ENCODE data around the gene LCE7A. TPM values are rescaled to one million over a fixed set of nuclear protein-coding genes. Genes with fewer than 3 reads are reported as not detected.

Gene LCE7A, protein sequence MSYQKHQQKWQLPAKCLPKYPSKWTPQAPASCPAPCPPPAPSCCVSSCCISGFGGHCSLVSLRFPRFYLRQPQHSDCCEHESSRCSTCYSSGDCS
- not detected in 2 replicates for total RNA-seq (ENCODE audit: low replicate concordance)

DNA sequence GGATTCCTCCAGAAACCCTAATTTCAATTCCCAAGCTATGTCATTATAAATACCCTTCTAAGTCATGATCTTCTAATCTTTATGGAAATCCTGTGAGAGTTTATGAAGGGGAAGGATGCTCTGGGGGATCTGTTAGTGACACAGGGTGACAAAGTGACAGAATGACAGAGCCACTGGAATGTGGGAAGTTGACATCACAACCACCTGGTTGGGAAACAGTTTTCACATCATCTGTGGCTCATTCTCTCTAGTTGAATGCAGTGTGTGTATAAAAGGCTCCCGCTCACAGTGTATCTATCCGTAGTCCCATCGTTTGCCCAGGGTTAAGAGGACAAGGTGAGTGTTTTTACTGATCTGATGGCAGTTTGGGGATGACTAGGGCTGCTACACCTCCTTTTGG is at the start of gene LCE7A:
TSS of gene LCE7A (plus strand) at position 301 of the 400 bp plus-strand sequence. CDS start 702 bp downstream, outside the sequence.

DNA sequence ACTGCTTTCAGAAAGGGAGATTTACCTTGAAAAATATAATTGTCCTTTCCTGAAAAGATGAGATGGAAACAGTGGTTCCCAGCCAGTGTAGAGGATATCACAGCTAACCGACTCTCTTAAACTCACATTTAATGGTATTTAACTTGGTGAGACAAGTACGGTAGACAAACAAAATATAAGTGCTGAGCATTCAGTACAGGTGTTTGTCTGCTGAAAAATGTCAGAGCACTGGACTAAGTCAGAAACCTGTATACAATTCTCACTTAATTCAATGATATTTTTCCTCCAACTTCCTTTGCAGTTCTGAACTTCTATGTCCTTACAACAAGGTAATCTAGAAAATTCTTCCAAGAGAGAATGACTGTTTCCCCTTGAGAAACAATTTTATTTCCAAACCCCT is 48.1 kb upstream of the LCE7A start, which contains the start of gene LCE1B:
TSS of gene LCE1B (plus strand) at position 301 of the 400 bp plus-strand sequence. CDS start 476 bp downstream, outside the sequence.

DNA sequence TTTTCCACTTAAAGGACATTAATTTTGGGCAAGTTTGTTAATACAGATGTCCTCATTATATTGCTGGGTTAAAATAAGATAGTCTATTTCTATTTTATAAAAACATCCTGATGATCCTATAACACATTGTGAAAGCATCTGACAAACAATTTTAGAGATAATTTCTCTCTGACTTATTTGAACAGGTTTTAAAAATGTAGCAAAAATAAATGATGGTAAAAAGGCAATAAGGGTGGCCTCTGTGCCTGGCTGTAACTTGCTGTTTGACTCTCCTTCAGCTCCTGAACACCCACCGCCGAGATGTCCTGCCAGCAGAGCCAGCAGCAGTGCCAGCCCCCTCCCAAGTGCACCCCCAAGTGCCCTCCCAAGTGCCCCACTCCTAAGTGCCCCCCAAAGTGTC is 32.6 kb upstream of the LCE7A start, which contains the start of gene LCE1A:
TSS of gene LCE1A (plus strand) at position 301 of the 400 bp plus-strand sequence. CDS start at position 301, 0 bp downstream.

DNA sequence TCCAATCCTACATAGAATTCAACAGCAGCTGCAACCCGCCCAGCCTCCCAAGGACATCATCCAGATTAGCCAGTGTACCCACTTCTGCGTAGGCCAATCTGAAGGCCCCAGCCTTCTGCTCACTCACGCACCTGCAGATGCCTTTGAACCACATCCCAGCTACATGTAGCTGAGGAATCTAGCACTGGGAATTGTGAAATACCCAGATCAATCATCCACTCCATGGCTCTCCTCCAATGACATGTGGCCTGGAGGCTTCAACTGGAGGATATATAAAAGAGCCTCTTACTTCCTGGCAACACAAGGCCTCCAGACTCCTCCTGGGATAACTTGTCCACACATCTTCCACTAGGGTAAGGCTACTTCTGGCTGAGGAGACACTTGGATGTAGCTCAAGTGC is 17.2 kb upstream of the LCE7A start, which contains the start of gene LCE6A:
TSS of gene LCE6A (plus strand) at position 301 of the 400 bp plus-strand sequence. CDS start 665 bp downstream, outside the sequence.

DNA sequence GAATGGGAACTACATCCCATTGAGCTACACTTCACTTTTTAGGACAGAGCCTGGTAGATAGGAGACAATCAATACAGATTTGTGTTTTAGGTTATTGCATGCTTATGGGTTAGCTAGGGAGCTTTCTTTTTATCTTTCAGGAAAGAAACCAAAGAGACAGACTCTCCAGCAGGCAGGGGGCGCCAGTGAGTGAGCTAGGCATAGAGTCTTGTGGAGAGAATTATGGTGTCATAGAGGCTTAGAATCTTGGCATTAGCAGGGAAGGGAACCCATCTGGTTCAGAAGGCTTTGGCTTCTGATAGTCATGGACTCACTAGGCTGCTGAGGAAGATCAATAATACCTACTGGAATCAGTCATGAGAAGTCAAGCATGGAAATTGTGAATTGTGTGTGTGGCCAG is 18.2 kb downstream of the LCE7A start, which contains the start of gene SMCP:
TSS of gene SMCP (plus strand) at position 281 of the 400 bp plus-strand sequence. CDS start 6,101 bp downstream, outside the sequence.

DNA sequence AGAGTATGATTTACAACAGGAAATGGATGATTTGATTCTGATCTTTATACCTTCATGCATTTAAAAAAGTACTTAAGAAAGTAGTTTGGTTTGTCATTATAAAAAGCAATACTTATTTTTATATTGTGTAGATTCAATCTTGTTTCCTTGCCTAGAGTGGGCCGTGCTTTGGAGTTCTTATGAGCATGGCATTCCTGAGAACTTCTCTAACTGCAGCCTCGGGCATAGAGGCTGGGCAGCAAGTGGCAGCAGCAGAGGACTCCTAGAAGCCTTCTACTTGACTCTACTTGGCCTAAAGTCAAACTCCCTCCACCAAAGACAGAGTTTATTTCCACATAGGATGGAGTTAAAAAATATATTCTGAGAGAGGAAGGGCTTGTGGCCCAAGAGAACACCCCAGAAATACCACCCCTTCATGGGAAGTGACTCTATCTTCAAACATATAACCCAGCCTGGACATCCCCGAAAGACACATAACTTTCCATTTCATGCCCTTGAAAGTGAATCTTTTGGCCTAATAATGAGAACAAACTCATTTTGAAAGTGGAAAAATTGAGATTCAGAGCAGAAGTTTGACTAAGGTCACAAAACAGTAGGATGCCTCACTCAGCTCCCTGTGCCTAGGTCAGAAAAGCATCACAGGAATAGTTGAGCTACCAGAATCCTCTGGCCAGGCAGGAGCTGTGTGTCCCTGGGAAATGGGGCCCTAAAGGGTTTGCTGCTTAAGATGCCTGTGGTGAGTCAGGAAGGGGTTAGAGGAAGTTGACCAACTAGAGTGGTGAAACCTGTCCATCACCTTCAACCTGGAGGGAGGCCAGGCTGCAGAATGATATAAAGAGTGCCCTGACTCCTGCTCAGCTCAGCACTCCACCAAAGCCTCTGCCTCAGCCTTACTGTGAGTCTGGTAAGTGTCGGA is 48.1 kb downstream of the LCE7A start, which contains the start of gene IVL:
TSS of gene IVL (plus strand) at position 861 of the 916 bp plus-strand sequence. CDS start 1,252 bp downstream, outside the sequence.

Other genes with a start within 250 kb of the LCE7A start
- not detected in 2 replicates for gene LCE3B, start 246.2 kb upstream of the LCE7A start, total RNA-seq (ENCODE audit: low replicate concordance)
- gene LCE3A, start 236.9 kb upstream of the LCE7A start, total RNA-seq (ENCODE audit: low replicate concordance): not detected in 2 replicates
- gene LCE2D, start 196.6 kb upstream of the LCE7A start, total RNA-seq (ENCODE audit: low replicate concordance): not detected in 2 replicates
- not detected in 2 replicates for gene LCE2C, start 184.7 kb upstream of the LCE7A start, total RNA-seq (ENCODE audit: low replicate concordance)
- not detected in 2 replicates for gene LCE2B, start 173.9 kb upstream of the LCE7A start, total RNA-seq (ENCODE audit: low replicate concordance)
- not detected in 2 replicates for gene LCE2A, start 161.7 kb upstream of the LCE7A start, total RNA-seq (ENCODE audit: low replicate concordance)
- not detected in 2 replicates for gene LCE4A, start 151.8 kb upstream of the LCE7A start, total RNA-seq (ENCODE audit: low replicate concordance)
- not detected in 2 replicates for gene KPRP, start 102.0 kb upstream of the LCE7A start, total RNA-seq (ENCODE audit: low replicate concordance)
- gene LCE1F, start 84.9 kb upstream of the LCE7A start, total RNA-seq (ENCODE audit: low replicate concordance): not detected in 2 replicates
- gene LCE1E, start 73.7 kb upstream of the LCE7A start, total RNA-seq (ENCODE audit: low replicate concordance): not detected in 2 replicates
- gene LCE1D, start 63.3 kb upstream of the LCE7A start, total RNA-seq (ENCODE audit: low replicate concordance): not detected in 2 replicates
- gene LCE1C, start 53.3 kb upstream of the LCE7A start, total RNA-seq (ENCODE audit: low replicate concordance): not detected in 2 replicates
- not detected in 2 replicates for gene LCE1B, start 48.0 kb upstream of the LCE7A start, total RNA-seq (ENCODE audit: low replicate concordance)
- not detected in 2 replicates for gene LCE1A, start 32.5 kb upstream of the LCE7A start, total RNA-seq (ENCODE audit: low replicate concordance)
- not detected in 2 replicates for gene LCE6A, start 17.1 kb upstream of the LCE7A start, total RNA-seq (ENCODE audit: low replicate concordance)
- 0.35 TPM in 1 of 2 replicates, not detected in the other for gene SMCP, start 18.3 kb downstream of the LCE7A start, total RNA-seq (ENCODE audit: low replicate concordance)
- gene IVL, start 48.5 kb downstream of the LCE7A start, total RNA-seq (ENCODE audit: low replicate concordance): not detected in 2 replicates
- not detected in 2 replicates for gene SPRR5, start 87.2 kb downstream of the LCE7A start, total RNA-seq (ENCODE audit: low replicate concordance)
- not detected in 2 replicates for gene SPRR4, start 110.7 kb downstream of the LCE7A start, total RNA-seq (ENCODE audit: low replicate concordance)
- not detected in 2 replicates for gene SPRR1A, start 124.1 kb downstream of the LCE7A start, total RNA-seq (ENCODE audit: low replicate concordance)
- gene SPRR3, start 141.8 kb downstream of the LCE7A start, total RNA-seq (ENCODE audit: low replicate concordance): not detected in 2 replicates
- gene SPRR1B, start 171.2 kb downstream of the LCE7A start, total RNA-seq (ENCODE audit: low replicate concordance): not detected in 2 replicates
- gene SPRR2D, start 181.1 kb downstream of the LCE7A start, total RNA-seq (ENCODE audit: low replicate concordance): not detected in 2 replicates
- not detected in 2 replicates for gene SPRR2A, start 197.5 kb downstream of the LCE7A start, total RNA-seq (ENCODE audit: low replicate concordance)
- not detected in 2 replicates for gene SPRR2B, start 211.6 kb downstream of the LCE7A start, total RNA-seq (ENCODE audit: low replicate concordance)
- gene SPRR2E, start 234.5 kb downstream of the LCE7A start, total RNA-seq (ENCODE audit: low replicate concordance): not detected in 2 replicates

Measured in smooth muscle cell of the coronary artery (primary cell).